GM19035 (cell line): ENCODE data around the gene STPG2.
"Not testable (repeated sequence)": the region's sequence is repeated elsewhere in the genome, so short reads cannot be mapped to it uniquely, and the experiment has no call there.

Experiments used
- ATAC-seq: cut with Tn5 transposase; IDR thresholded peaks from one replicate; pipeline ENCODE4 v1.9.1; 2021; ENCODE audit not compliant: unreplicated experiment

Gene STPG2

GRCh38 chr4:97952763-97953162 is 190.5 kb downstream of the STPG2 start:
- ATAC-seq = no peak

GRCh38 chr4:97950836-97951235 is 192.4 kb downstream of the STPG2 start:
- no peak for ATAC-seq

GRCh38 chr4:97942951-97943350 is 200.3 kb downstream of the STPG2 start:
- no peak for ATAC-seq

- no peak for ATAC-seq
Observed at GRCh38 chr4:97942137-97942536, 201.1 kb downstream of the STPG2 start.

- no peak for ATAC-seq
Observed at GRCh38 chr4:97938141-97938540, 205.1 kb downstream of the STPG2 start.

- no peak for ATAC-seq
Observed at GRCh38 chr4:97924341-97924958, 218.8 kb downstream of the STPG2 start.

GRCh38 chr4:97923096-97923495 is 220.2 kb downstream of the STPG2 start:
- ATAC-seq = no peak

- no peak for ATAC-seq
Observed at GRCh38 chr4:97917115-97917514, 226.2 kb downstream of the STPG2 start.

- ATAC-seq = no peak
Observed at GRCh38 chr4:97912156-97912555, 231.1 kb downstream of the STPG2 start.

- no peak for ATAC-seq
Observed at GRCh38 chr4:97911236-97911906, 231.9 kb downstream of the STPG2 start.

GRCh38 chr4:97910005-97910404 is 233.3 kb downstream of the STPG2 start:
- no peak for ATAC-seq

GRCh38 chr4:97903436-97904189 is 239.7 kb downstream of the STPG2 start:
- not testable (repeated sequence) for ATAC-seq

- ATAC-seq = no peak
Observed at GRCh38 chr4:97900229-97900628, 243.0 kb downstream of the STPG2 start.

GRCh38 chr4:97892592-97893266 is 250.5 kb downstream of the STPG2 start:
- no peak for ATAC-seq

- ATAC-seq = no peak
Observed at GRCh38 chr4:97879942-97880341, 263.3 kb downstream of the STPG2 start.

GRCh38 chr4:97868097-97868496 is 275.2 kb downstream of the STPG2 start:
- no peak for ATAC-seq

- ATAC-seq = no peak
Observed at GRCh38 chr4:97867557-97868091, 275.7 kb downstream of the STPG2 start.

GRCh38 chr4:97866821-97867556 is 276.3 kb downstream of the STPG2 start:
- no peak for ATAC-seq

GRCh38 chr4:97851115-97851514 is 292.2 kb downstream of the STPG2 start:
- no peak for ATAC-seq

- no peak for ATAC-seq
Observed at GRCh38 chr4:97845758-97846157, 297.5 kb downstream of the STPG2 start.

- ATAC-seq = no peak
Observed at GRCh38 chr4:97841512-97841911, 301.8 kb downstream of the STPG2 start.
